Breast epithelium (tissue), 4 donors: ENCODE data around the gene MPO. TPM values are rescaled to one million over a fixed set of nuclear protein-coding genes. Genes with fewer than 3 reads are reported as not detected.

ENCODE experiments used
- DNase-seq, 2 donors: peaks; one replicate each; pipeline ENCODE4 v3.0.0-alpha.2; 2019; ENCODE audit warnings: low spot score in 2 of 2
- H3K27ac ChIP-seq, 2 donors: fragments of 200-600 bp; sonication (generic) in 1 of 2; one replicate each; pipeline ENCODE4 v1.5.1; 2016 to 2019; ENCODE audit warnings: mild to moderate bottlenecking in 1 of 2
- H3K27me3 ChIP-seq, 2 donors: fragments of 200-600 bp; sonication (generic) in 1 of 2; one replicate each; pipeline versions ENCODE4 v1.5.1 to v1.6.0; 2017 to 2019; ENCODE audit warnings: control low read depth in 1 of 2, mild to moderate bottlenecking in 1 of 2
- H3K36me3 ChIP-seq: fragments of 200-600 bp; one replicate; pipeline ENCODE4 v1.5.1; 2019
- H3K4me1 ChIP-seq, 2 donors: fragments of 200-600 bp; sonication (generic); one replicate each; pipeline ENCODE4 v1.5.1; 2016 to 2019; ENCODE audit warnings: control low read depth in 1 of 2
- H3K4me3 ChIP-seq, 3 donors: fragments of 200-600 bp; sonication (generic); 1 replicate in 2 of 3; 2 replicates in 1 of 3; pipeline ENCODE4 v1.5.1; 2016 to 2019; ENCODE audit warnings: mild to moderate bottlenecking in 3 of 3, moderate library complexity in 2 of 3
- H3K9me3 ChIP-seq, 2 donors: fragments of 200-600 bp; sonication (generic) in 1 of 2; one replicate each; pipeline ENCODE4 v1.5.1; 2016 to 2019; ENCODE audit warnings: control low read depth in 1 of 2
- POLR2A ChIP-seq: fragments of 450-650 bp; IDR thresholded peaks from one replicate; pipeline ENCODE4 v1.6.1; 2016; ENCODE audit warnings: antibody characterized with exemption, mild to moderate bottlenecking, moderate library complexity
- POLR2AphosphoS5 ChIP-seq, 3 donors: sonication (generic); formaldehyde crosslinking; IDR thresholded peaks; one replicate each; pipeline ENCODE4 v1.6.1; 2017; ENCODE audit warnings: antibody characterized with exemption in 3 of 3
- intact Hi-C: fragments of 100-400 bp; cut with DNase I; formaldehyde crosslinking; loops from one replicate; pipeline ENCODE4 v1.15.1; 2023; ENCODE audit warnings: low total_unique reads
- total RNA-seq, 3 donors: library from RNA; depleted of rRNA; stranded (reverse); fragments of >200 nt; gene quantifications; one replicate each; pipeline ENCODE4 v1.1.0, GENCODE V29; 2016
- TF ChIP-seq, protein P1 (sequence below), 3 donors: fragments of 450-650 bp; IDR thresholded peaks; one replicate each; pipeline ENCODE4 v1.5.1; 2016 to 2017; ENCODE audit warnings: antibody characterized with exemption in 3 of 3, mild to moderate bottlenecking in 3 of 3, moderate library complexity in 3 of 3

Gene MPO, protein sequence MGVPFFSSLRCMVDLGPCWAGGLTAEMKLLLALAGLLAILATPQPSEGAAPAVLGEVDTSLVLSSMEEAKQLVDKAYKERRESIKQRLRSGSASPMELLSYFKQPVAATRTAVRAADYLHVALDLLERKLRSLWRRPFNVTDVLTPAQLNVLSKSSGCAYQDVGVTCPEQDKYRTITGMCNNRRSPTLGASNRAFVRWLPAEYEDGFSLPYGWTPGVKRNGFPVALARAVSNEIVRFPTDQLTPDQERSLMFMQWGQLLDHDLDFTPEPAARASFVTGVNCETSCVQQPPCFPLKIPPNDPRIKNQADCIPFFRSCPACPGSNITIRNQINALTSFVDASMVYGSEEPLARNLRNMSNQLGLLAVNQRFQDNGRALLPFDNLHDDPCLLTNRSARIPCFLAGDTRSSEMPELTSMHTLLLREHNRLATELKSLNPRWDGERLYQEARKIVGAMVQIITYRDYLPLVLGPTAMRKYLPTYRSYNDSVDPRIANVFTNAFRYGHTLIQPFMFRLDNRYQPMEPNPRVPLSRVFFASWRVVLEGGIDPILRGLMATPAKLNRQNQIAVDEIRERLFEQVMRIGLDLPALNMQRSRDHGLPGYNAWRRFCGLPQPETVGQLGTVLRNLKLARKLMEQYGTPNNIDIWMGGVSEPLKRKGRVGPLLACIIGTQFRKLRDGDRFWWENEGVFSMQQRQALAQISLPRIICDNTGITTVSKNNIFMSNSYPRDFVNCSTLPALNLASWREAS
- total RNA-seq, result under 1 TPM in 1 of 3 donors, not detected in 2; 0.16 TPM

DNA sequence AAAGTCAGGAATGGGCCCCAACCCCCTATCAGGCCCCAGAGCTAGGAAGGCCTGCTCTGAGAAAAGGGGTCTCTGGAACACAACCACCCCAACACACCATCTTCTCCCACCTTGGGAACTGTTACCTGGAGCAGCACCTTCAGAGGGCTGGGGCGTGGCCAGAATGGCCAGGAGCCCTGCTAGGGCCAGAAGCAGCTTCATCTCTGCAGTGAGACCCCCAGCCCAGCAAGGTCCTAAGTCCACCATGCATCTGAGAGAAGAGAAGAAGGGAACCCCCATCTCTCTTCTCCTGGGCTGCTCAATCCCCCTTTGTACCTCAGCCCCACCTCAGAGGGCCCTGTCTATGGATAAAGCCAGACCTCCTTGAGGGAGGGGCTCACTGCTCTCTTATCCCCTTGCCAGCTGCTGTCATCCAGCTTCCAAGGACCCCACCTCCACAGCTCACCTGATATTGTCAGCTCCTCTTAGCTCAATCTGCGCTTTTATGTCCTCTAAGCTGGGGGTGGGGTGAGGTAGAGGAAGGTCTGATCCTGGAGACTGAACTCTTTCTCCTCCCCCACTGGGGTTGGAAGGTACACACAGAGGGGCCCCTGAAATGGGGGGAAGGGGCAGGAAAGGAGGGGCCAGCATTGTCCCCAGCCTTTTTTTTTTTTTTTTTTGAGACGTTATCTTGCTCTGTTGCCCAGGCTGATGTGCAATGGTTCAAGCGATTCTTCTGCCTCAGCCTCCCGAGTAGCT, at the start of gene MPO:
TSS of gene MPO (minus strand) at position 456 of the 738 bp plus-strand sequence. CDS start at position 279, 177 bp downstream.
- H3K9me3 ChIP-seq, result no peaks in the 10 kb centered on the region
- H3K27me3 ChIP-seq, result peaks cover 0 to 10% of the 10 kb centered on the region in 2 donors
- no peak within 1 kb of the TSS for H3K27ac ChIP-seq
- peaks cover 0 to 6% of the 10 kb centered on the region in 2 donors for H3K4me1 ChIP-seq
- intact Hi-C loops, result no loop called here
- no peak for TF ChIP-seq POLR2AphosphoS5 (IDR thresholded peaks at IDR 0.05)
- TF ChIP-seq POLR2A, result no peak
- TF ChIP-seq, protein P1, sequence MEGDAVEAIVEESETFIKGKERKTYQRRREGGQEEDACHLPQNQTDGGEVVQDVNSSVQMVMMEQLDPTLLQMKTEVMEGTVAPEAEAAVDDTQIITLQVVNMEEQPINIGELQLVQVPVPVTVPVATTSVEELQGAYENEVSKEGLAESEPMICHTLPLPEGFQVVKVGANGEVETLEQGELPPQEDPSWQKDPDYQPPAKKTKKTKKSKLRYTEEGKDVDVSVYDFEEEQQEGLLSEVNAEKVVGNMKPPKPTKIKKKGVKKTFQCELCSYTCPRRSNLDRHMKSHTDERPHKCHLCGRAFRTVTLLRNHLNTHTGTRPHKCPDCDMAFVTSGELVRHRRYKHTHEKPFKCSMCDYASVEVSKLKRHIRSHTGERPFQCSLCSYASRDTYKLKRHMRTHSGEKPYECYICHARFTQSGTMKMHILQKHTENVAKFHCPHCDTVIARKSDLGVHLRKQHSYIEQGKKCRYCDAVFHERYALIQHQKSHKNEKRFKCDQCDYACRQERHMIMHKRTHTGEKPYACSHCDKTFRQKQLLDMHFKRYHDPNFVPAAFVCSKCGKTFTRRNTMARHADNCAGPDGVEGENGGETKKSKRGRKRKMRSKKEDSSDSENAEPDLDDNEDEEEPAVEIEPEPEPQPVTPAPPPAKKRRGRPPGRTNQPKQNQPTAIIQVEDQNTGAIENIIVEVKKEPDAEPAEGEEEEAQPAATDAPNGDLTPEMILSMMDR (IDR thresholded peaks at IDR 0.05), result no peak
- peak within 1 kb of the TSS in 1 of 3 donors; percentile 64 for H3K4me3 ChIP-seq
- no peak for DNase-seq
- no peaks in the 10 kb centered on the region for H3K36me3 ChIP-seq

DNA sequence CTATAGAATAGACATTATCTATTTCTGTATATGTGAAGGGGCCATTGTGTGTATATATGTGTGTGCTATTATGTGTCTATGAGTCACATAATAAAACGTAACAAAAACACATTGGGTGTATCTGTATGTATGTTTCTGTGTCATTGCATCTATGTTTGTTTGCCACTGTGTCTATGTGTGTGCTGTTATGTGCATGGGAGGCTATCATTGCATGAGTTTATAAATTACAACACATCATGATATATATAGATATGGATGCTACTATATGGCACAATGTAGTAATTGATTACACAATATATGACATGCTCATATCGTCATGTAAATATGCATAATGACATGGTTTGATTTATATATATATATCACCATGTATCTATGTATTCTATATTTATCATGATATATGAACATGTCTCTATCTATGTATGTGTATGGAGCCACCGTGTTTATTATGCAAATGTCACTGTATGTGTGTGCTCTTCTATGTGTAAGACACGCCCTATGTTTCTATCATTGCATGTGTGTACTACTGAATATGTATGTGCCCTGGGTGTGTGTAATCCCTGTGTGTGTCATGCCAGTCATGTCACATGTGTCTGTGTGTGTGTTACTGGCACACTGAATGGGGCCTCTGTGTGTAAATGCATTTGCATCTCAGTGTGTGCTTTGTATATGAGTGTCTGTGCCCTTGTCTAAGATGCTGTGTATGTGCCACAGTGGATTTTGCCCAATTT, 49.2 kb upstream of the MPO start:
- TF ChIP-seq POLR2AphosphoS5 (IDR thresholded peaks at IDR 0.05) (no peak), POLR2A (no peak)
- TF ChIP-seq, protein P1 (IDR thresholded peaks at IDR 0.05), result no peak
- Histone ChIP-seq H3K4me3 (peak overlapping the region in 1 of 3 donors; percentile 49), H3K9me3 (no peaks in the 10 kb centered on the region), H3K27ac (no peak overlapping the region), H3K36me3 (no peaks in the 10 kb centered on the region), H3K27me3 (no peaks in the 10 kb centered on the region), H3K4me1 (no peaks in the 10 kb centered on the region)
- intact Hi-C loops, result no loop called here
- no peak for DNase-seq

- Histone ChIP-seq H3K27me3 (no peaks in the 10 kb centered on the region), H3K9me3 (no peaks in the 10 kb centered on the region), H3K36me3 (no peaks in the 10 kb centered on the region), H3K4me3 (peak overlapping the region in 2 of 3 donors; percentile 20 to 36), H3K4me1 (no peaks in the 10 kb centered on the region), H3K27ac (no peak overlapping the region)
- intact Hi-C loops, result no loop called here
- TF ChIP-seq POLR2AphosphoS5 (IDR thresholded peaks at IDR 0.05) (no peak), POLR2A (no peak)
- TF ChIP-seq, protein P1 (IDR thresholded peaks at IDR 0.05), result no peak
- no peak for DNase-seq
These were observed 48.5 kb upstream of the MPO start for GRCh38 chr17:58329035-58329809.

- H3K9me3 ChIP-seq, result no peaks in the 10 kb centered on the region
- no peaks in the 10 kb centered on the region for H3K36me3 ChIP-seq
- H3K4me1 ChIP-seq, result no peaks in the 10 kb centered on the region
- TF ChIP-seq POLR2AphosphoS5 (IDR thresholded peaks at IDR 0.05) (no peak), POLR2A (no peak)
- TF ChIP-seq, protein P1 (IDR thresholded peaks at IDR 0.05), result no peak
- intact Hi-C loops, result no loop called here
- no peaks in the 10 kb centered on the region for H3K27me3 ChIP-seq
- H3K27ac ChIP-seq, result no peak within 1 kb of the TSS
- no peak for DNase-seq
- H3K4me3 ChIP-seq, result peak within 1 kb of the TSS in 2 of 3 donors; percentile 20 to 36
These were observed 47.7 kb upstream of the MPO start, which contains the start of gene TSPOAP1 for GRCh38 chr17:58328195-58329034. Gene TSPOAP1 (minus strand): TSS chr17:58328795. CDS start chr17:58327920, 875 bp downstream.
